NCI-H524 treated with DMSO at 0.1 percent for 48 hours (cell line): ENCODE results near the gene TMEM245.

Source experiments
- DNase-seq: peaks from one replicate; lab custom pipeline; 2025; lab: John Stamatoyannopoulos, UW

Gene TMEM245

DNA sequence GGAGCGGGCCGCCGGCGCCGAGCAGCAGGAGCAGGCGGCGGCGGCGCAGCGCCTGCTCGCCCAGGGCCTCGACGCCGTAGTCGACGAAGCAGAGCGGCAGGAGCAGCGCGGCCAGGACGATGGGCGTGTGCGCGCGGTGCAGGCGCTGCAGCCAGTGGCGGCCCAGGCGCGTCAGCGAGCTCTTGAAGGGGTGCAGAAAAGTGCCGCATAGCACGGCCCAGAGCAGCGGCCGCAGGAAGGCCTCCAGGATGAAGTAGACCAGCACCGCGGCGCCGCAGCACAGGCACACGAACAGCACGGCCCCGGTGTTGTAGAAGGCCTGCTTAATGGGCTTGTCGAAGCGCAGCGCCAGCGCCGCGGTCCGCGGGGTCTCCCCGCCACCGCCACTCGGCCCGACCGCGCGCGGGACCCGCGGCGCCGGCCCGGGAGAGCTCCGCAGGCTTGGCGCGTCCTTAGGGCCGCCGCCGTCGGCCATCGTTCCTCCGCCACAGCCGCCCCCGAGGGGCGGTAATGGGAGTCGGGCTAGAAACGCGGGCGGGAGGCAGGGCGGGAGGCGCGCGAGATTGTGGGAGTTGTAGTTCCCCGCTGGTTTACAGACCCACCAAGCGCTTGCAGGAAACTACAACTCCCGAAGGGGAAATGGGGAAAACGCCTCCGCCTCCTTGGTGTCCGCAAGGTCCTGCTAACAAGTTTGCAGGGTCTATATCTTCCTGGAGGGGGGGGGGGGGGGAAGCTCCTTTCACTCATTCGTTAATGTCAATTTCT lies at the start of gene TMEM245:
Gene TMEM245, minus strand, starts transcription at position 509 of the 765 bp plus-strand sequence. Its CDS starts 34 bp downstream, at position 475.
- peak; percentile 97 for DNase-seq

DNA sequence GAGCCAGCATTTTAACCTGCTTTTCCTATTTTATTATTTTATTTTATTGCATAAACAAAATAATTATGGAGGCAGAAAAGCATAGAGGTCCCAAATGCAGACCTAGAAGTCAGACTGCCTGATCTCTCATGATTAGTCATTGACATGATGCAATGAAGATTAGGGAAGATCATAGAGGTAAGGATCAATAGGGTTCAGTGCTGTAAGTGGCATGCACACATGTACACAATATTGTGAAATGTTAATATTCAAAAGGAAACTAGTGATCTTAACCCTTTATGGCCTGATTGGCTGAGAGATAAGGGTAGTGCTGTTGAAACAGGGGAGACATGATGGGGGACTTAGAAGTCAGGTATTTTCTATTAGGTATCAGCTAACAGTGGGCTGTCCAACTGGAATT lies 48.4 kb upstream of the TMEM245 start:
- DNase-seq = no peak

DNA sequence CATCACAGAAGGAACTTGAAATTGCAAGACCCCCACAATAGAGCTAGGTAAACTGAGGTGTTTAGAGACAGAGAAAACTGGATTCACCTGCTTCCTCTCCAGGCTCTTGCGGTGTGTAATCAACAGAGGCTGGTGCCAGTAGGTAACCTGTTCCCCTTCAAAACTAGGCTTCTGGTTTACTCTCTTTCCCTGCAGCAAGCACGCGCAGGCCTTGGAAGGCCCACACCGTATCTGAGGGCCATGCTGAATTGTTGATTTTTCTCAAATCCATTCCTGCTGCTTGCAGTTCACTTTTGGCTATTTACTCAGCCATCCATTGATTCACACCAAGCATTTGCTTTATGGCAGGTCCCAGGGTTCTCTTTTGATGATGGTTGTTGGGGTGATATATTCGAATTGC lies 48.0 kb upstream of the TMEM245 start:
- DNase-seq = no peak

DNA sequence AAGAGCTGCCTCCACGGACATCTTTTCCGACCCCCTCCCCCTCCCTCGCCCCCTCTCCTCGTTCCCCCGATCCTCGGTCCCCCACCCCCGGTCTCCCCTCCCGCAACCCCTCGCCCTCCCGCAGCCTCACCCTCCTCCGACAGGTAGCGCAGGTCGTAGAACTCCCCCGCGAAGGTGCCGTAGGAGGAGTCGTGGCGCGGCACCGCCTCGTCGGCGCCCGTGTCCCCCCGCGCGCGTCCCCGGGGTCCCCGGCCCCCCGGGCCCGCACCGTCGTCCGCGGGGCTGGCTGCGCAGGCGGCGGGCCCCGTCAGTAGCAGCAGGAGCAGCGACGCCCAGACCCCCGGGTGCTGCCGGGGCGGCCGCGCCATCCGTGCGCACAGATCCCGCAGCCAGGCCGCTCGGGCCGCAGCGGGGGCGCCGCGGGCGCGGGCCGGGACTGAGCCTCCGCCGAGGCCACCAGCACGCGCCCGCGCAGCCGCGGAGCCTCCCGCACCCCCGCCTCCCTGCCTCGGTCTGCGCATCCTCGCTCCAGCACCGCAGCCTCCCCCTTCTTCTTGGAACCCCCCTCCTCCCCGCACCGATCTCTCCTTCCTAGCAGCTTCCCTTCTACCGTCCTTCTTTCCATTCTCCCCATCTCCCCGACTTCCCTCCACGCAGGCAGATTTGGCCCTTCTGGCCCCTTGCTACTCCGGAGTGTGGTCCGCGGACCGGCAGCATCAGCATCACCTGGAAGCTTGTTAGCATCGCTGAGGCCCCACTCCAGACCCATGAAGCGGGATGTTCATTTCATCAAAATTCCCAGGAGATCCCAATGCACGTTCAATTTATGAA lies 47.2 kb upstream of the TMEM245 start, which contains the start of gene FRRS1L:
Gene FRRS1L, minus strand, starts transcription at position 479 of the 831 bp plus-strand sequence. Its CDS starts 111 bp downstream, at position 368.
- no peak for DNase-seq

DNA sequence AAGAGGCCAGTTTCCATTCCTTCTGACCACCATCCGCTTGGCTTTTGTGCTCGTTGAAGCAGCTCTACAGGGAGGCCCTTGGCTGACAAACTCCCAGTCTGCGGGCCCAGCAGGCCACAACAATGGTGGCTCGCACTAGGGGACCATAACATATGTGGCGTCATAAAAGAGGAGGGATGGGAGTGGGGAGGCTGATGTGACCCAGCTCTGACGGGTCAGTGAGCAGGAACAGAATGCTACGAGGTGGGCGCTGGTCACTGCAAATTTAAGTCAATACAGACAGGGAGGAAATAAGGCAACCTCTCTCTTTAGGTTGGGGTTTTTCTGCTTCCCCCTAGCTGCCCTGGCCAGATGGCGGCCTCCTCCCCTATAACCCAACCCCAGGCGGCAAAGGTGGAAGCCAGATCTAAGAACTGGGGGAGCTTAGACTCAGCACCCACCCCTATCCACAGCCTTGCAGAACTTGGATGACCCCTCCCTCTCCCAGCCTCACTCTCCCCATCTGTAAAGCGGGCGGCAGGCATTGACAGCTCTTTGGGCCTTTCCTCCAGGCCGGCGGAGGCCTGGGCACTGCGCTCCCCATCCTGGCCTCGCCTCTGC lies 46.5 kb upstream of the TMEM245 start:
- DNase-seq = no peak

DNA sequence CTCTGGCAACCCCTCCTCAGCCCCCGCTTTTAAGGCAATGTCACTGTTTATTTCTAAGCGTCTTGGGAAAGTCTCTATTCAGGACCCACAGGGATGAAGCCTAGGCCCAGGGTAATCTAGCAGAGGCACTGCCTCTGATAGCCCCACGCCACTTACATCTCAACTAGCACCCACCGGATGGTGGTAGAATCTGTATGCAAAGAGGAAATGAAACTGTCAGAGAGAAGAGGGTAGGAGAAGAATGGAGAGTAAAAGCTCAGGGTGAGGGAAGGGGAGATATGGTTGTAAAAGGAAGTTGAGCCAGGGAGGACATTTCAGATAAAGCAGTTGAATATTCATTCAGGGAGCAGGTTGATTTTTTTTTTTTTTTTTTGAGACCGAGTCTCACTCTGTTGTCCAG lies 44.3 kb upstream of the TMEM245 start:
- no peak for DNase-seq

DNA sequence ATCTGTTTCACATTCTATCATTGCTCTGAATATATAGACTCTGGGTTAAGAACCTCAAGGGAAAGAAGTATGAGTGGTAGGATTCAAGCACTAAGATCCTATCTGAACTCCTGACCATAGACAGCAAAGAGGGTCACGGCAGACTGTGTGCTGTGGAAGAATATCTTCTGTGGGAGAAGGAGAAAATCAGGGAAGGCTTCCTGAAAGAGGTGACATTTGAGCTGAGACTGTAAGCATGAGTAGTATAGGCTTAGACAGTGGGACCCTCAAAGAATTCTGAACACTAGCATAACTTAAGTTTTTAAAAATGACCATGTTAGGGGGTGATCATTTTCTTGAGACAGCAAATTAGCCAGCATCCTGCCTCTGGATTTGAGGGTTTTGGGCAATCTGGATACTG lies 43.4 kb upstream of the TMEM245 start:
- DNase-seq = no peak

DNA sequence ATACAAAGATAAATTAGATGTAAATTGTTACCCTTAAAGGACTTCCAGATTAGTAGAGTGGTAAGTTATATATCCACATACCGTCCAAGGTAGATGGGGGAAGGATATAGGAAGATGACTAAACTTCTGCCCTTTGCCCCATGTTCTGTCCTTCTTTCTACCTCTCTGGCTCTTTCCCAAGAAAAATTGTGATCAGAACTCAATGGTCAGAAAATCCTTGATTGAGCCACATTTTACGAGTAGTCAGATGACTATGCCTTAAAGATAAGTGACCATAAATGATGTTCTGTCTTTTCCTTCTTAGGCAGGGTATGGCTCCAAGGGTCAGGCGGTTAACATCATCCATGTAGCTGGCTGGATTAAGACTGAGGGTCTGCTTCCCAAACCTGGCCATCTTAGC lies 42.9 kb upstream of the TMEM245 start:
- no peak for DNase-seq

DNA sequence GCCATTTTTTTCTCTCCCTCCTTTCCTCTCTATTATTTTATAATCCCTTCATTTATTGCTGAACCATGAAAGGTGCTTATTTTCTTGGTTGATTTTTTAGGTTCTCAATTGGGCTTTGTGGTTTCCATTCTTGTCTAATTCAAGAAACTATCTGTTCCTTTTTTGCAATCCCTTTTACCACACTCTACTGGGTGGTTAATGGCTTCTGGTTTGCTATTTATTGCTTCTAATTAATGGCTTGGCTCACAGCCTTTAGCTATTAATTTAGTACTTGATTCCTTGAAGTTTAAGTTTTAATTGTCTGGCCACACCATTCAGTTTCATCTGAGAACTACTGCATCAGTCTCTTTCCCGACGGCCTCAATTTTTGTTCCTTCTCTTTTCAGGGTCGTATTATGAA lies 41.7 kb upstream of the TMEM245 start:
- no peak for DNase-seq

DNA sequence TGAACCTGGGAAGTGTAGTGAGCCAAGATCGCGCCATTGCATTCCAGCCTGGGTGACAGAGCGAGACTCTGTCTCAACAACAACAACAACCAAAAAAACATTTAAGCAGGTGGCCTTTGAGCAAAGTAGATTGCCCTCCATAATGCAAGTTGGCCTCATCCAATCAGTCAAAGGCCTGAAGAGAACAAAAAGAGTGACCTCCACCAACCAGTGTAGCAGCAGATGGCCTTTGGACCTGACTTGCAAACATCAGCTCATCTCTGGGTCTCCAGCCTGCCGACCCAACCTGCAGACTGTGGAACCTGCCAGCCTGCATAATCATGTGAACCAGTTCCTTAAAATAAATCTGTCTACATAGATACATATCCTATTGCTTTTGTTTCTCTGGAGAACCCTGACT lies 39.8 kb upstream of the TMEM245 start:
- DNase-seq = no peak

DNA sequence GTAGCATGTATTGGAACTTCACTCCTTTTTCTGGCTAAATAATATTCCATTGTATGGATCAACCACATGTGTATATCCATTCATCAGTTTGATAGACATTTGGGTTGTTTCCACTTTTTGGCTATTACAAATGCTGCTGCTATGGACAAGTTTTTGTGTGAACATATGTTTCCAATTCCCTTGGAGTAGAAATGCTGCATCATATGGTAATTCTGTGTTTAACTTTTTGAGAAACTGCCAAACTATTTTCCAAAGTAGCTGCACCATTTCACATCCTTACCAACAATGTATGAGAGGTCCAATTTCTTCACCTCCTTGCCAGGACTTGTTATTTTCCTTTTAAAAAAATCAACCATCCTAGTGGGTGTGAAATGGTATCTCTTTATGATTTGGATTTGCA lies 38.9 kb upstream of the TMEM245 start:
- no peak for DNase-seq

DNA sequence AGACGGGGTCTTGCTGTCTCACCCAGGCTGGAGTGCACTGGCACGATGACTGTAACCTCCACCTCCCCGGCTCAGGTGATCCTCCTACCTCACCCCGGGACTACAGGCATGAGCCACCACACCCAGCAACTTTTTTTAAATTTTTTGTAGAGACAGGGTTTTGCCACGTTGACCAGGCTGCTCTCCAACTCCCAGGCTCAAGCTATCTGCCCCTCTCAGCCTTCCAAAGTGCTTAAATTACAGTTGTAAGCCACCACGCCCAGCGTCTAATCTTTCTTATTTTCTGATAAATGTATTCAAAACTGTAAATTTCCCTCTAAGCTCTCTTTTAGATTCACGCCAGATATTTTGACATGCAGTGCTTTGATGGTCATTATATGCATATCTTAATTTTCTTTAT lies 37.0 kb upstream of the TMEM245 start:
- no peak for DNase-seq

DNA sequence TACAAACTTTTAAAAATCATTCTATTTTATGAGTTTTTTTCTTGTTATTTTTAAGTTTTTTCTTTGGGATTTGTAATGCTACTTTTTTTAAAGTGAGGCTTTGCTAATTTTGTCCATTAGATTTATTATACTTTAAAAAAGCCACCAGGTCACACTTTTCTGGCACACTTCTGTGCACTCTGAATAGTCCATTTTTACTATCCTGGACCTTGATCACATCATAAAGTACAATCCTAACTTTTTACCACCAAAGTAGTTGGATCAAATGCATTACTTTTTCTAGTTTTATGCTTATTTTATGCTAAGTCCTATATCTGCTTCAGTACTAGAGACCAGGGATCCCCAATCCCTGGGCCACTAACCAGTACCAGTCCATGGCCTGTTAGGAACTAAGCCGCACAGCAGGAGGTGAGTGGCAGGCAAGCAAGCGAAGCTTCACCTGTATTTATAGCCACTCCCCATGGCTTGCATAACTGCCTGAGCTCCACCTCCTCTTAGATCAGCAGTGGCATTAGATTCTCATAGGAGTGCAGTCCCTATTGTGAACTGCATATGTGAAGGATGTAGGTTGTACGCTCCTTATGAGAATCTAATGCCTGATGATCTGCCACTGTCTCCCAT lies 31.3 kb upstream of the TMEM245 start:
- no peak for DNase-seq

DNA sequence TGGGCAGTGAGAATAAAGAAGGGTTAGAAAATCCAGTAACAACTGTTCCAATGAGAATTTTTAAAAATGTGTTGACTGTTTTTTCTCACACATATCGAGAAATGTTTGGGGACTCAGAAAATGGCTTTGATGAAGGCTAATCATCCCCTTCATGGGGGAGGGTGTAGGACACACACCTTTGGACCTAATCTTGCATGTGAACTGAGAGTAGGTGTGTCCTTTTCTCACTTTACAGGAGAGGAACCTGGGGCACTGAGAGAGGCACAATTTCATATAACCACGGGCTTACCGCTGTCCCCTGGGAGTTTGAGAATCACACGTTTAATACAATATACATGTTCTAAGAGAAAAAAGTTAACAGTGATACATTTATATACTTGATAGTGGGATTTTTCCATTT lies 30.0 kb upstream of the TMEM245 start:
- DNase-seq = no peak

DNA sequence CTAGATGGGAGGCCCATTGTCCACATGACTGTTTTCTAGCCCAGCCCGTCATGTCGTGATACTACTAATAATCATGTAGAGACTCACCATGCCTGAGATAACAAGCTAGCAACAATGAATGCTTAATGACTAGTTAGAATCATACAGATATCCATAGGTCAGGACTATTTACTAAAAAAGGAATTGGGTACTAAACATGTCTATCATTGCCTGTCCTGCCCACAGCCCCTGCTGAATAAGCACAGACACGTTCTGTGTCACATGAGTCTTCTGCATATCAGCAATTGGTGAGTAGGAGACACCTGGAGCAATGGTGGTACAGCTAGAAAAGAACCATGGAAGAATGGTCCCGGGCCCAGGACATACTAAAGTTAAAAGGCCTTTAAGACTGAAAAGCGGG lies 29.3 kb upstream of the TMEM245 start:
- no peak for DNase-seq

DNA sequence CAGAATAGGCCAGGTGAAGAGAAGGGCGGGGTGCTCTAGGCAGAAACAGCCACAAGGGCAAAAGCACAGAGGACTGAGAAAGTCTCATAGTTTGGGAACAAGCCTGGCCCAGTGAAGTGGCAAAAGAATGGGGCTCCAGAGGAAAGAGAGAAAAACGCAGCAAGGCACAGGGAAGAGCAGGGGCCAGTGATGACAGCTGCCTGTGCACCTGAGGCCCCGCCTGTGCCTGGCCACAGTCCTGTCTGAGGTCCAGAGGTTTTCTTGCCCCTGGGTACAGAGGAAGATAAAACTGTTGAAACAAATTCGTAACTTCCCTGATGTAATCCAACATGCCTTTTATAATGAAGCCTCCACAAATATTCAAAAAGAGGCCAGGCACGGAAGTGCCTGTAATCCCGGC lies 25.3 kb upstream of the TMEM245 start:
- DNase-seq = no peak

DNA sequence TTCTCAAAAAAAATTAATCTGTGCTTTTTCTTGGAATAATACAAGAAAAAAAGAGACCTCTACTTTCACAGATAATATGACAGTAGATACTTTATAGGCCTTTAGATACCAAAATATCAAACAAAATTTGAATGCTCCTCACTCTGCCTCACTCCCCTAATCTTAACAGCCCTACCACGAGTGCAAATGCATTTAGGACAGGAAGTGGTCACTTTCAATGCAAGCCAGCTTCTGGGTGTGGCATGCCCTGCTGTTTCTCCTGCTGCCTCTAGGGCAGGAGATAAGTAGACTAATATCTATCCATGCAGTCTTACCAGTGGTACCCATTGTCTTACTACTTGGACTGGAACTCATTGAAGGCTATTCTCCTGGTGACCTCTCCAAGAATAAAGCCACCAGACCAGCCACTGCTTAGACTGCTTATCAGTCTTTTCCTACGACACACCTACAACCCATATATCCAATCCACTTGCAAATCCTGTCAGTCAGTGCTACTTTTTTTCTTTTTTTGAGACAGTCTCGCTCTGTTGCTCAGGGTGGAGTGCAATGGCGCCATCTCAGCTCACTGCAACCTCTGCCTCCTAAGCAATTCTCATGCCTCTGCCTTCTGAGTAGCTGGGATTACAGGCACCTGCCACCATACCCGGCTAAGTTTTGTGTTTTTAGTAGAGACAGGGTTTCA lies 24.3 kb upstream of the TMEM245 start:
- DNase-seq = no peak

DNA sequence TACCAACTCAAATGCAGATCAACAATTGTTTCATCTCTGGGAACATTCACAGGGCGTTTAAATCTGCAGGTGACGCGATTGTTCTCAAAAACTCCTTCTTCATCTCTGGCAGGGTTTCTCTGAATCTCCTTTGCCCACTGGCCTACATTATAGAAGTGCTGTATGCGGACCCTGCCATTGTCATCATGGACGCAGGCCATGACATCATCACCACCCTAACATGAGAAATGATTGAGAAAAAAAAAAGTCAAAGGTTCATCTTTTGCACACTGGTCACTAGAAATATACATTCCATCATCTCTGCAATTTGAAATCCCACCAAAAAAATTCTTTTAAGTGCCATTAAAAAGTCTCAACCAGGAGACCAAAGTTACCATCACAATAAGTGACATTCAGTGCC lies 21.6 kb upstream of the TMEM245 start:
- DNase-seq = no peak

DNA sequence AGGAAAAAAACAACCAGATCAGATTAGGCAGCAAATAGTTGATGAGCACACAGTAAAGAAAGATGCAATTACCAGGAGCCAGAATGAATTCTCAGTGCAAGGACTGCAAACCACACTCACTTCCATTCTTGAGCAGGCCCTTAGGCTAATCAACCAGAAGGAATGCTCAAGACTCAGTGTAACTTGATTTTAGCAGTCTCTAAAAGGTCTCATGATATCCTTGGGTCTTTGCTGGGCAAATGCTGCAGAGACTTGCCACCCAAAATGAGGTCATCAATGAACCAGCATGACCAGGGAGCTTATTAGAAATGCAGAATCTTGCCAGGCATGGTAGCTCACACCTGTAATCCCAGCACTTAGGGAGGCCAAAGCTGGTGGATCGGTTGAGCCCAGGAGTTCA lies 20.1 kb upstream of the TMEM245 start:
- no peak for DNase-seq

DNA sequence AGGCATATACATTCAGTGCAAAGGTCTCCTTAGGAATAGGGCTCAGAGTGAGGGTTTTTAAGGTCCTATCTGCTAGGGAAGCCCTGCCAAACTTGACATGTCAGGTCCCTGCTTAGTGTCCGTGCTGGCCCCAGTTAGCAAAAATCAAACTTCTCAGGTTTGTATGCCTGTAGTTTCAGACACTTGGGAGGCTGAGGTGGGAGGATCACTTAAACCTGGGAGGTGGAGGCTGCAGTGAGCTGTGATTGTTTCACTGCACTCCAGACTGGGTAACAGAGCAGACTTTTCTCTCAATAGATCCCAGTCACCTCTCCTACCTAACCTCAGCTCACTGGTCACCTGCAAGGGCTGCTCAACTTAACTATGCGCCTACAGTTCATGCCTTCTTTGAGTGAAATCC lies 18.7 kb upstream of the TMEM245 start:
- no peak for DNase-seq

DNA sequence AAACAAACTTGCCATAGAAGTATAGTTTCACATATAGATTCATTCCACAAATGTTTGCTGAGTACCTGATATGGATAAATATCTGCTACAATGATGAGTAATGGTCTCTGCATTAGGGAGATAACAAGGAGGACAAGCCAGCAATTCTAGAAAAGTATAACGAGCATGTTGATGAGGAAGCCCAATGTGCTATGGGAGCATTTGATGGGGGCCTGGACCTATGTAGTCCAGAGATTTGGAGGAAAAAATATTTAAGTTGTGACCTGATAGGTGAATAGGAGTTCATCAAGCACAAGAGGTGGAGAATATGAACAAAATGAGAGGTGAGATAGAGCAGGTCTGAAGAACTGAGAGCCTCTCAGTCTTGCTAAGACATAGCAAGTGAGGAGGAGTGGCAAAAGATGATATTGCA lies 14.4 kb upstream of the TMEM245 start:
- no peak for DNase-seq

DNA sequence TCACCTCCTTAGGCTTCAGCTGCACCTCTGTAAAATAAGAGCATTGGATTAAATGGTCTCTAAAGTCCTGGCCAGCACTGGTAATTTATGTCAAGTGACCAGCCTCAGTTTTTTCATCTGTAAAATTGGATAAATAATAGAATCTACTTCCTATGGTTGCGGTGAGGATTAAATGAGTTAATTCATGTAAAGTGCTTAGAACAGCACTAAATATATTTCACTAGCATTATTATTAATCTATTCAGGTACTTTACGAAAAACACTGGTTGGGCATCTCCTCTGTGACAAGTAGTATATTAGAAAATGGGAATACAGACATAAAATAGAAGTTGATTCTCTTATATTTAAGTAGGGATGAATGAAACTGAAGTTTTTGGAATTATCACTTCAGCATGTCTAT lies 13.8 kb upstream of the TMEM245 start:
- DNase-seq = no peak
